ENCODE measurements around the gene NCOA7. TPM values are rescaled to one million over a fixed set of nuclear protein-coding genes. Genes with fewer than 3 reads are reported as not detected.
A peak's percentile ranks its signal among the peaks of the same experiment; 100 is the strongest.

The NCOA7 gene
- total and polyA plus RNA-seq, 3 donors from 2014 or later = 7.5 to 26.7 (median 18.9) TPM

DNA sequence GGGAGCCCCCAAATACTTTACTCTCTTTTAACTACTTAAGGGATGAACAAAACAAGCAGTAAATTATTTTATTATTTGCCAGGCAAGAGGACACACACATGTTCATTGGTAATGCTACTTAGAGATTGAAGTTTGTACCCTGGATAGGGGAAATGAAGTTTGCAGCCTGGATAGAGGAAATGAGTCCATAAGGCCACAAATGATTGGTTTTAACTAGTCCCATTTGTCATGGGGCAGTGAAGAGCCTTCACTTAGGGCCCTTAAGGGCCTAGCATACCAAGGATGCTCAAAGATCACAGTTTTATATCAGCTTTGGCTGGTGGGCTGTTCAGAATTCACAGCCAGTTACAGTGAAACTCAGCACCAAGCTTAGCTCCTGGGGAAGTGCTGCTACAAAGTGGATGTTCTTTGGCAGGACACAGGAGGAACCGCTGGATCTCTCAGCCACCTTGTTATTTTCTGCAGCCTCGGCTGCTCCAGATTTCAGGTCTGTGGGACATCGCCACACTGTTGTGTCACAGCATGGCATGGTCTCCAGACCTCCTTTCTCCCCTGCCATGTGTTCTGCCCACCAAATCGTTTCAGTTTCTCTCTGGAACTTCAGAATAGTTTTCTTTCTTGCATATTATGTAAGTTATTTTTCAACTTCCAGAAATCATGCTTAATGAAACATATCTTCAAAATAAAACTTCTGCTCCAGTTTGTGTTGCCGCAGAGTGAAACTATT, 41.8 kb downstream of the NCOA7 start:
- no peak for DNase-seq
- Histone ChIP-seq H3K4me1 (peaks cover 20% of the 10 kb centered on the region), H3K27ac (peak overlapping the region in 1 of 2 donors; percentile 22), H3K27me3 (no peaks in the 10 kb centered on the region), H3K36me3 (ENCODE audit: low read depth, missing control alignments) (no peaks in the 10 kb centered on the region), H3K9me3 (no peaks in the 10 kb centered on the region), H3K4me3 (no peak overlapping the region)
- TF ChIP-seq, protein P1, sequence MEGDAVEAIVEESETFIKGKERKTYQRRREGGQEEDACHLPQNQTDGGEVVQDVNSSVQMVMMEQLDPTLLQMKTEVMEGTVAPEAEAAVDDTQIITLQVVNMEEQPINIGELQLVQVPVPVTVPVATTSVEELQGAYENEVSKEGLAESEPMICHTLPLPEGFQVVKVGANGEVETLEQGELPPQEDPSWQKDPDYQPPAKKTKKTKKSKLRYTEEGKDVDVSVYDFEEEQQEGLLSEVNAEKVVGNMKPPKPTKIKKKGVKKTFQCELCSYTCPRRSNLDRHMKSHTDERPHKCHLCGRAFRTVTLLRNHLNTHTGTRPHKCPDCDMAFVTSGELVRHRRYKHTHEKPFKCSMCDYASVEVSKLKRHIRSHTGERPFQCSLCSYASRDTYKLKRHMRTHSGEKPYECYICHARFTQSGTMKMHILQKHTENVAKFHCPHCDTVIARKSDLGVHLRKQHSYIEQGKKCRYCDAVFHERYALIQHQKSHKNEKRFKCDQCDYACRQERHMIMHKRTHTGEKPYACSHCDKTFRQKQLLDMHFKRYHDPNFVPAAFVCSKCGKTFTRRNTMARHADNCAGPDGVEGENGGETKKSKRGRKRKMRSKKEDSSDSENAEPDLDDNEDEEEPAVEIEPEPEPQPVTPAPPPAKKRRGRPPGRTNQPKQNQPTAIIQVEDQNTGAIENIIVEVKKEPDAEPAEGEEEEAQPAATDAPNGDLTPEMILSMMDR (IDR thresholded peaks at IDR 0.05) = no peak
- TF ChIP-seq POLR2A (IDR thresholded peaks at IDR 0.05) = no peak
- intact Hi-C loops (cut with DNase I; ENCODE audit: low total_unique reads) = no loop called here
- 63 to 81% methylated on average over 5 of the region's 5 CpGs for WGBS, 2 donors

DNA sequence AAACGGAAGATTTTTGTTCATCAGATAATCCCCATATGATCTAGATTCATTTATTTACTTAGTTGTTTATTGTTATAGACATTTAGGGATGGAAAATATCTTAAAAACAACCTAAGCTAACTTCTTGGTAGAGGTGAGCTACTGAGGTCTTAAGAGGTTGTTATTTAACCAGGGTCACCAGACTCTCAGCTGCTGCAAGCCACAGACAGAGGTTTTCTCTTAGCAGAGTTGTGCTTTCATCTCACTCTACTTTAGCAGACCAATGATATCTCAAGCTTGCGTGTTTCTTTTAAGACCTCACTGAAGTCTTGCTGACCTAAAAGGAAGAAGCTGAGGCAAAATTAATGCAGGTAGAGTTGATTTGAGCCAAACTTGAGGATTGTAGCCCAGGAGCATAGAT, 43.6 kb downstream of the NCOA7 start:
- intact Hi-C loops (cut with DNase I; ENCODE audit: low total_unique reads) = no loop called here
- H3K36me3 ChIP-seq (ENCODE audit: low read depth, missing control alignments) = no peaks in the 10 kb centered on the region
- no peak for TF ChIP-seq POLR2A (IDR thresholded peaks at IDR 0.05)
- TF ChIP-seq, protein P1 (IDR thresholded peaks at IDR 0.05) = no peak
- H3K4me3 ChIP-seq = no peak overlapping the region
- peak overlapping the region; percentile 47 to 74 for H3K27ac ChIP-seq
- H3K27me3 ChIP-seq = no peaks in the 10 kb centered on the region
- H3K4me1 ChIP-seq = peaks cover 20% of the 10 kb centered on the region
- no peaks in the 10 kb centered on the region for H3K9me3 ChIP-seq
- no peak for DNase-seq
- WGBS, 2 donors = 53 to 62% methylated on average over 2 of the region's 2 CpGs

DNA sequence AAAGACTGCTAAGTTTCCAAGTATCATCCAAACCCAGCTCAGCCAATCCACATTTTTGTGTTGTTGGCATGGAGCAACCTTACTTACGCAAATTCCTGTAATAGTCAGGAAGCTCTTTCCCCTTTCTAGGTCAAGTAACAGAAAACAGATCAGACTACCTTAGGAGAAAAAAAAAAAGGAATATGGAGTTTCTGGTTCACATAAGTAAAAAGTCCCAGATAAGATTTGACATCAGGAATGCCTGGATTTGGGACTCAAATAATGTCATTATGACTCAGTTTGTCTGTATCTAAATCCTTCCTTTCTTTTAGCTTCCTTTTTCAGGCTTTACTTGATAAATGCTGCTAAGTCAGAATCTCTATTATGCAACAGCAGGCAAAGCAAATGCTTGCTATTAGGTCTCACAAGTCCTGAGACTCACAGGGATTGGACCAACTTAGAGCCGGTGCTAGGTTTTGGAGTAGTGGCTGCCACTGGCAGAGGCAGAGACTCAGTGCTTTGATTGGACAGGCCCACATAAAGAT, 44.5 kb downstream of the NCOA7 start:
- peaks cover 20% of the 10 kb centered on the region for H3K4me1 ChIP-seq
- DNase-seq = no peak
- H3K27ac ChIP-seq = peak overlapping the region; percentile 47 to 74
- intact Hi-C loops (cut with DNase I; ENCODE audit: low total_unique reads) = no loop called here
- WGBS, 2 donors = 45 to 46% methylated on average over 2 of the region's 2 CpGs
- no peaks in the 10 kb centered on the region for H3K27me3 ChIP-seq
- TF ChIP-seq, protein P1 (IDR thresholded peaks at IDR 0.05) = no peak
- TF ChIP-seq POLR2A (IDR thresholded peaks at IDR 0.05) = no peak
- H3K9me3 ChIP-seq = no peaks in the 10 kb centered on the region
- no peaks in the 10 kb centered on the region for H3K36me3 ChIP-seq (ENCODE audit: low read depth, missing control alignments)
- H3K4me3 ChIP-seq = no peak overlapping the region

DNA sequence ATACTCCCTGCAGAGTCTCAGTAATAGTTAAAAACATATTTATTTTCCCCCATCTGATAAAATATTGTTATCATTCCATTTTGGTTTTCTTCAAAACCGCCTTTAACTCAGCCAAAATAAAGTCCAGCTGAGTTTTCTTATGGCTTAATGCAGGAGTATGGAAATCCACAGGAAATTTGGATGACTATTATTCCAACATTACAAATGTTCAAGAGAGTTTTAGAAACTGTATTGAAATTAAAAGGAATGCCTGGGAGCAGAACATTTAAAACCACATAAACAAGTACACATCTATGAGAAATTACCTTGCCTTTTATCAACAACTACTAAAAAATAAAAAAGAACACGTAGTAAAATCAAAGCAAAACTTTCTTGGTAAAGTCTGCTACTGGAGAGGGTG, 45.7 kb downstream of the NCOA7 start:
- Histone ChIP-seq H3K27me3 (no peaks in the 10 kb centered on the region), H3K4me1 (peaks cover 20% of the 10 kb centered on the region), H3K9me3 (no peaks in the 10 kb centered on the region), H3K36me3 (ENCODE audit: low read depth, missing control alignments) (no peaks in the 10 kb centered on the region), H3K27ac (no peak overlapping the region), H3K4me3 (no peak overlapping the region)
- WGBS, 2 donors = 80 to 91% methylated on average over 2 of the region's 2 CpGs
- DNase-seq = no peak
- no peak for TF ChIP-seq POLR2A (IDR thresholded peaks at IDR 0.05)
- TF ChIP-seq, protein P1 (IDR thresholded peaks at IDR 0.05) = no peak
- intact Hi-C loops (cut with DNase I; ENCODE audit: low total_unique reads) = no loop called here

DNA sequence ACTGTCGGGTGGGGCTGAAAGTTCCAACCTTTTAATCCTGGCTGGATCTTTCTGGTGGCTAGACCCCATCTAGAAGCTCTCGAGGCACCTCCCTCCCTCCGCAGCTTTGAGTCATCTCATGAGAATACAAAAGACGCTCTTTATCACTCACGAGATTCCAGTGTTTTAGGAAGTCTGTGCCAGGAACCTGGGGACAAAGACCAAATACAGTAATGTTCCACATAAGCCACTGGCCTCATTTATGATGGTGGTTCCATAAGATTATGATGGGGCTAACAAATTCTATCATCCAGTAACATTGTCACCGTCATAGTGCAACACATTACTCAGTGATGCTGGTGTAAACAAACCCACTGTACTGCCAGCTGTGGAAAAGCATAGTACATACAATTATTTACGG, 48.7 kb downstream of the NCOA7 start:
- 72 to 77% methylated on average over 6 to 7 of the region's 7 CpGs for WGBS, 2 donors
- H3K36me3 ChIP-seq (ENCODE audit: low read depth, missing control alignments) = no peaks in the 10 kb centered on the region
- H3K27me3 ChIP-seq = no peaks in the 10 kb centered on the region
- TF ChIP-seq POLR2A (IDR thresholded peaks at IDR 0.05) = no peak
- TF ChIP-seq, protein P1 (IDR thresholded peaks at IDR 0.05) = no peak
- no peak overlapping the region for H3K4me3 ChIP-seq
- no peak for DNase-seq
- intact Hi-C loops (cut with DNase I; ENCODE audit: low total_unique reads) = no loop called here
- no peaks in the 10 kb centered on the region for H3K9me3 ChIP-seq
- peaks cover 20% of the 10 kb centered on the region for H3K4me1 ChIP-seq
- no peak overlapping the region for H3K27ac ChIP-seq

Data from testis (tissue), 3 donors.